ENCODE measurements around the gene ACE2. TPM values are rescaled to one million over a fixed set of nuclear protein-coding genes. Genes with fewer than 3 reads are reported as not detected.
"Not testable (repeated sequence)": the region's sequence is repeated elsewhere in the genome, so short reads cannot be mapped to it uniquely, and the experiment has no call there.

Gene ACE2
- 10 to 100 TPM; 10.5 to 50.4 (median 32.1) TPM for total RNA-seq

DNA sequence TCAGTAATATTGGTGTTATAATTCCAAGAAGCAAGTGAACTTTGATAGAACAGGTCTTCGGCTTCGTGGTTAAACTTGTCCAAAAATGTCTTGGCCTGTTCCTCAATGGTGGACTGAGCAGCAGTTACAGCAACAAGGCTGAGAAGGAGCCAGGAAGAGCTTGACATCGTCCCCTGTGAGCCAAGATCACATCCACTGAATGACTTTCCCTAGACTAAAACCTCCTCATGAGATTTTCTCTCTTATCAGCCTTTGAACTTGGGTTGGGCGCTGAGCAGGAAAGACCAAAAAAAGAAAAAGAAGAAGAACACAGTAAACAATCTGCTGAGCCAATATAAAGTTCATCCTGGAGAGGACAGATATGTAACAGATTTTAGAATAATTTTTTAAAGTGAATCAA is at the start of gene ACE2:
TSS of gene ACE2 (minus strand) at position 216 of the 400 bp plus-strand sequence. CDS start at position 167, 49 bp downstream.
- Histone ChIP-seq H3K27ac (no peak within 1 kb of the TSS), H3K36me3 (no peaks in the 10 kb centered on the region), H3K27me3 (no peaks in the 10 kb centered on the region), H3K4me3 (no peak within 1 kb of the TSS), H3K4me1 (no peaks in the 10 kb centered on the region), H3K9me3 (no peaks in the 10 kb centered on the region)
- in situ Hi-C loops (cut with MboI; ENCODE audit: low pct_ligation_motif_present in 1 of 4, low pct_unique_long_range_greater_than_20kb in 1 of 4, low sequenced_read_pairs in 3 of 4): no loop called here
- intact Hi-C loops (cut with DNase I; ENCODE audit: low total_unique reads): no loop called here
- DNase-seq: no peak
- no peak for TF ChIP-seq EP300 (IDR thresholded peaks at IDR 0.05; ENCODE audit: low read depth)
- TF ChIP-seq, protein P1, sequence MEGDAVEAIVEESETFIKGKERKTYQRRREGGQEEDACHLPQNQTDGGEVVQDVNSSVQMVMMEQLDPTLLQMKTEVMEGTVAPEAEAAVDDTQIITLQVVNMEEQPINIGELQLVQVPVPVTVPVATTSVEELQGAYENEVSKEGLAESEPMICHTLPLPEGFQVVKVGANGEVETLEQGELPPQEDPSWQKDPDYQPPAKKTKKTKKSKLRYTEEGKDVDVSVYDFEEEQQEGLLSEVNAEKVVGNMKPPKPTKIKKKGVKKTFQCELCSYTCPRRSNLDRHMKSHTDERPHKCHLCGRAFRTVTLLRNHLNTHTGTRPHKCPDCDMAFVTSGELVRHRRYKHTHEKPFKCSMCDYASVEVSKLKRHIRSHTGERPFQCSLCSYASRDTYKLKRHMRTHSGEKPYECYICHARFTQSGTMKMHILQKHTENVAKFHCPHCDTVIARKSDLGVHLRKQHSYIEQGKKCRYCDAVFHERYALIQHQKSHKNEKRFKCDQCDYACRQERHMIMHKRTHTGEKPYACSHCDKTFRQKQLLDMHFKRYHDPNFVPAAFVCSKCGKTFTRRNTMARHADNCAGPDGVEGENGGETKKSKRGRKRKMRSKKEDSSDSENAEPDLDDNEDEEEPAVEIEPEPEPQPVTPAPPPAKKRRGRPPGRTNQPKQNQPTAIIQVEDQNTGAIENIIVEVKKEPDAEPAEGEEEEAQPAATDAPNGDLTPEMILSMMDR (IDR thresholded peaks at IDR 0.05): no peak
- TF ChIP-seq POLR2AphosphoS5 (IDR thresholded peaks at IDR 0.05): no peak
- TF ChIP-seq POLR2A (IDR thresholded peaks at IDR 0.05): no peak
- WGBS, 2 donors (ENCODE audit: low coverage in 1 of 2): 61% methylated on average over 4 of the region's 4 CpGs; no CpG with 5 or more reads in 1 of the 2 donors

DNA sequence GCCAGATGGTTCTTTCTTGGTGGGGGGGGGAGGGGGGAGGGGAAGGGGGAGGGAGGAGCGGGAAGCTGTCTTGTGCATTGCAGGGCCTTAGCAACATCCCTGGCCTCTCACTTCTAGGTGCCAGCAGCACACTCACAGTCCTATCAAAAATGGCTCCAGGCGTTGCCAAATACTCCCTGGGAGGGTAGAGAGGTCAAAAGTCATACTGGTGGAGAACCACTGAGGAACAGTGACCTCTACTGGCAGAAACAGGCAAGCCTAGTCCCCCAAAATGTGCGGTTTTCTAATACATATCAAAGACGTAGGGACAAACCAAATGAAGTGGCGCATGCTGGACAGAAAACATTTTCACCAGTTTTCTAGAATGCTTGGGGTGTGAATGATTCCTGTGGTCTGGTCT is 46.8 kb upstream of the ACE2 start:
- H3K4me3 ChIP-seq; H3K36me3 ChIP-seq; H3K9me3 ChIP-seq; H3K4me1 ChIP-seq; in situ Hi-C loops (cut with MboI; ENCODE audit: low pct_ligation_motif_present in 1 of 4, low pct_unique_long_range_greater_than_20kb in 1 of 4, low sequenced_read_pairs in 3 of 4); H3K27ac ChIP-seq; H3K27me3 ChIP-seq; intact Hi-C loops (cut with DNase I; ENCODE audit: low total_unique reads); DNase-seq: not testable (repeated sequence)
- no CpG with 5 or more reads among the region's 5 CpGs for WGBS, 2 donors (ENCODE audit: low coverage in 1 of 2)

DNA sequence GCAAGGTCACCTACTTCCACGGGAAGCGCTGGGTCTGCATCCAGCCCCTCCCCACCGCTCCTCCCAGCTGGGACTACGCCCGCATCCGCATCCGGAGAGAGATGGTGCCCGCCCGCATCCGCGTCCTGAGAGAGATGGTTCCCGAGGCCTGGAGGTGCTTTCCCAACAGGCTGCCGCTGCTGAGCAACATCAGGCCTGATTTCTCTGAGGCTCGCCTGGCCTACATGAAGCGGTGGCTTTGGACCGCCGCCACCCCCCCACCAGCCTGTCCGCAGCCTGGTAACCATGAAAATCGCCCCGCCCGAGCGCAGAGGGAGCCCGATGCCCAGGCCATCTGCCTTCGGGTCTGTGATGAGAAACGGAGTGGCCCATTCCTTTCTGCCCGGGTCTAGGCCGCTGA is 45.8 kb upstream of the ACE2 start:
- WGBS, 2 donors (ENCODE audit: low coverage in 1 of 2): 95% methylated on average over 20 of the region's 27 CpGs; no CpG with 5 or more reads in 1 of the 2 donors
- in situ Hi-C loops (cut with MboI; ENCODE audit: low pct_ligation_motif_present in 1 of 4, low pct_unique_long_range_greater_than_20kb in 1 of 4, low sequenced_read_pairs in 3 of 4) (no loop called here), intact Hi-C loops (cut with DNase I; ENCODE audit: low total_unique reads) (no loop called here)
- Histone ChIP-seq H3K4me1 (no peaks in the 10 kb centered on the region), H3K9me3 (no peaks in the 10 kb centered on the region), H3K36me3 (no peaks in the 10 kb centered on the region), H3K27ac (no peak overlapping the region), H3K27me3 (no peaks in the 10 kb centered on the region), H3K4me3 (no peak overlapping the region)
- TF ChIP-seq, protein P1 (IDR thresholded peaks at IDR 0.05): no peak
- TF ChIP-seq EP300 (IDR thresholded peaks at IDR 0.05; ENCODE audit: low read depth): no peak
- TF ChIP-seq POLR2AphosphoS5 (IDR thresholded peaks at IDR 0.05): no peak
- no peak for DNase-seq

DNA sequence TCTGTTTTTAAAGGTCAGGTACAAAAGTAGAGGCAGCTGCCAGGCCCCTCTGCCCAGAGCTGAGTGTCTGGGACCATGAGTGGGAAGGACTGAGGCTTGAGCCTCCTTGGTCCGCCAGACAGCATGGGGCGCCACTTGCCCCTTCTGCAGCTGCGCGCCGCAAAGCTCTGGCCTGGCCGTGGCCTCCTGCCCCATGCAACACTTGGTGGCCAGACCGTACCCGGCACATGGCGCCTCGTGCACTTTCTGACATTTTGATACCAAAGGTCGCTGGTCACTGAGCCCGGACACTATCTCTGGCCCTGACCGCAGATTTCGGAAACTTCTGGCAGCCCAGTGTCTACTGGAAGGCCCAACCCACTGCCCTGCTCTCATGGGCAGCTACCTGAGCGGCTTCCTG is 45.3 kb upstream of the ACE2 start:
- in situ Hi-C loops (cut with MboI; ENCODE audit: low pct_ligation_motif_present in 1 of 4, low pct_unique_long_range_greater_than_20kb in 1 of 4, low sequenced_read_pairs in 3 of 4): no loop called here

More for the DNA sequence above, 45.3 kb upstream of the ACE2 start:
- no peak for DNase-seq
- no peaks in the 10 kb centered on the region for H3K27me3 ChIP-seq
- no peaks in the 10 kb centered on the region for H3K9me3 ChIP-seq
- intact Hi-C loops (cut with DNase I; ENCODE audit: low total_unique reads): no loop called here
- TF ChIP-seq POLR2A (IDR thresholded peaks at IDR 0.05): no peak
- no peak for TF ChIP-seq POLR2AphosphoS5 (IDR thresholded peaks at IDR 0.05)
- TF ChIP-seq, protein P1 (IDR thresholded peaks at IDR 0.05): no peak
- TF ChIP-seq EP300 (IDR thresholded peaks at IDR 0.05; ENCODE audit: low read depth): no peak
- H3K27ac ChIP-seq: no peak overlapping the region
- no peaks in the 10 kb centered on the region for H3K36me3 ChIP-seq
- 90% methylated on average over 15 of the region's 15 CpGs; no CpG with 5 or more reads in 1 of the 2 donors for WGBS, 2 donors (ENCODE audit: low coverage in 1 of 2)
- no peaks in the 10 kb centered on the region for H3K4me1 ChIP-seq
- H3K4me3 ChIP-seq: no peak overlapping the region
